ENCODE data around the gene NUP98.

Gene NUP98

DNA sequence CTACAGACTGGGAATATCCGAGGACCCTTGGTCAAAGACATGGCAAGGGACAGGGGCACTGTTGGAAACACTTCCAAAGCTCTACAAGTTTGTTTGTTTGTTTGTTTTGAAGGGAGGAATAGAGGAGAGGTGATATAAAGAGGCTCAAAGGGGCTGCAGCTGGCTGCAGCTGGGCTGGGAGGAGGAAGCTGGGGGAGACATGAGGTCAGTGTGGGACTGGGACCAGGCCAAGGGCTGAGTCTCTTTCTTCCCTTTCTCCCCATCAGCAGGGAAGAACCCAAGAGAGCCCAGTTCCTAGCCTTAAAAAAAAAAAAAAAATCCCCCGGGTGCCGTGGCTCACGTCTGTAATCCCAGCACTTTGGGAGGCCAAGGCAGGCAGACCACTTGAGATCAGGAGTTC lies 38.4 kb upstream of the NUP98 start:
- H3K9me3 Mint-ChIP-seq = no peaks in the 10 kb centered on the region
- peaks cover 35% of the 10 kb centered on the region for H3K4me1 Mint-ChIP-seq
- TF ChIP-seq, protein P1, sequence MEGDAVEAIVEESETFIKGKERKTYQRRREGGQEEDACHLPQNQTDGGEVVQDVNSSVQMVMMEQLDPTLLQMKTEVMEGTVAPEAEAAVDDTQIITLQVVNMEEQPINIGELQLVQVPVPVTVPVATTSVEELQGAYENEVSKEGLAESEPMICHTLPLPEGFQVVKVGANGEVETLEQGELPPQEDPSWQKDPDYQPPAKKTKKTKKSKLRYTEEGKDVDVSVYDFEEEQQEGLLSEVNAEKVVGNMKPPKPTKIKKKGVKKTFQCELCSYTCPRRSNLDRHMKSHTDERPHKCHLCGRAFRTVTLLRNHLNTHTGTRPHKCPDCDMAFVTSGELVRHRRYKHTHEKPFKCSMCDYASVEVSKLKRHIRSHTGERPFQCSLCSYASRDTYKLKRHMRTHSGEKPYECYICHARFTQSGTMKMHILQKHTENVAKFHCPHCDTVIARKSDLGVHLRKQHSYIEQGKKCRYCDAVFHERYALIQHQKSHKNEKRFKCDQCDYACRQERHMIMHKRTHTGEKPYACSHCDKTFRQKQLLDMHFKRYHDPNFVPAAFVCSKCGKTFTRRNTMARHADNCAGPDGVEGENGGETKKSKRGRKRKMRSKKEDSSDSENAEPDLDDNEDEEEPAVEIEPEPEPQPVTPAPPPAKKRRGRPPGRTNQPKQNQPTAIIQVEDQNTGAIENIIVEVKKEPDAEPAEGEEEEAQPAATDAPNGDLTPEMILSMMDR (IDR thresholded peaks at IDR 0.05; ENCODE audit: unreplicated experiment in 3 of 3) = no peak
- no peaks in the 10 kb centered on the region for H3K27me3 Mint-ChIP-seq (ENCODE audit: low read depth)
- H3K27ac Mint-ChIP-seq = no peak overlapping the region
- H3K4me3 Mint-ChIP-seq = peak overlapping the region in 1 of 3 experiments; percentile 1
- H3K36me3 Mint-ChIP-seq (ENCODE audit: low read depth) = peaks cover 12% of the 10 kb centered on the region

DNA sequence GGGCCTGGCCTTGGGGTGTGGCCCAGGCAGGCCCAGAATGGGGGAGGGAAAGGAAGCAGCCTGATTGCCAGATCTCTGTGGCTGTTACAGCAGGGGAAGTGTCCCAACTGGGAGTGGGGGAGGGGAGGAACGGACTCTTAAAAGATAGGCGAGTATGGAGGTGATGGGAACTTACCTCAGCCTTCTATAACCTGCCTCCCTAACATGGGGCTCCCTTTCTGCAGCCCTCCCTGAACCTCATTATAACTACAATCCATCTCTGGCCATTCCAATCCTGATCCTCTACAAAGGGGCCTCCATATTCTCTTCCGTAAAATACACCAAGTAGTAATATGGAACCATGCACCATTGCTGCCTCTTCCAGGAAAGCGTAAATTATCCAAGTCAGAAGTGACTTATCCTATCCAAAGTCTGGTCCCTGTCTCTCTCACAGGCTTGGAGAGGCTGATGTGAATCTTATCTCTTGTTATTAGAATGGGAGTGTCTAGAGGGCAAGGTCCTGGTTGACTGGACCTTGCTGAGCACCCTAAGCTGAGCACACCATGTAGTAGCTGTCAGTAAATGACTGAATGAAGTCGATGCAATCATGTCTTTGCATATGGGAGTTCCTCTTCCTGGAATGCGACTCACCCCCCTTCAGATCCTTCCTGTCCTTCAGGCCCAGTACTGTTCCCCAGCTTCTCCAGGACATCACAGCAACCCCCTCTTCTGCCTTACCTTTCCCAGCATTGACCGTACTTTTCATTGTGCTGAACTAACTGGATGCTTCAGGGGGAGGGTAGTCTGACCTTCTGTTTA lies 37.5 kb upstream of the NUP98 start:
- H3K4me1 Mint-ChIP-seq = peaks cover 32% of the 10 kb centered on the region
- no peak overlapping the region for H3K4me3 Mint-ChIP-seq
- H3K9me3 Mint-ChIP-seq = no peaks in the 10 kb centered on the region
- no peaks in the 10 kb centered on the region for H3K27me3 Mint-ChIP-seq (ENCODE audit: low read depth)
- TF ChIP-seq, protein P1 (IDR thresholded peaks at IDR 0.05; ENCODE audit: unreplicated experiment in 3 of 3) = no peak
- no peak overlapping the region for H3K27ac Mint-ChIP-seq
- H3K36me3 Mint-ChIP-seq (ENCODE audit: low read depth) = peaks cover 18% of the 10 kb centered on the region

DNA sequence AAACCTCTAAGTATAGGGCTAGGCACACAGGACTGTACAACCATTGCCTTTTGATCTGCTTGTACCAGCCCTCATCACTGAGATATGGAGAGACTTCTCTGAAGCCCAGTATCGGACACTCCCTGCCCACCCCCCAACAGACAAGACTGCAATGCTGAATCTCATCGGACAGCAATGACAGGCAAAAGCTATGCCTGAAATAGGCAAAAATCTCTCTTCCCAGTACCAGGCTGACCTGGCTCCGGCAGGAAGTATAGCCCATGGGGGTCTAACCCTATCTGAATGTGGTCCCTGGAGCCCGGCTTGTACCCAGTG lies 37.0 kb upstream of the NUP98 start:
- Mint-ChIP-seq H3K36me3 (ENCODE audit: low read depth) (peaks cover 22% of the 10 kb centered on the region), H3K27me3 (ENCODE audit: low read depth) (no peaks in the 10 kb centered on the region), H3K4me3 (no peak overlapping the region), H3K27ac (no peak overlapping the region), H3K4me1 (peaks cover 27% of the 10 kb centered on the region), H3K9me3 (no peaks in the 10 kb centered on the region)
- TF ChIP-seq, protein P1 (IDR thresholded peaks at IDR 0.05; ENCODE audit: unreplicated experiment in 3 of 3) = no peak

DNA sequence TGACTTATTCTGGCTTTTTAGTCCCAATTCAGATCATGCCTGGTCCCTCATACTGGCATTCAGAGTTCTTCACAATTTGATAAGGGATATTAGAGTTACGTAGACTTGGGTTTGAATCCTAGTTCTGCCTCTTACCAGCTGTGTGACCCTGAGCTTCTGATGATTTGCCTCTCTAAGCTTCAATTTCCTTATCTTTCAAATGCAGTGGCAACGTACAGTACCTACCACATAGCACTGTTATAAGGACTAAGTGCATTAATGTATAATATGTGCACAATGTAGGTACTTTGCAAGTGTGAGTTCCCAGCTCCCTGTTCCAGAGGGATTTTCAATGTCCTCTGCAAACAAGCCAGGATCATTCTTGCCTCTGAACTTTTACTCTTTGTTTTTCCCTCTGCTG lies 36.1 kb upstream of the NUP98 start:
- Mint-ChIP-seq H3K4me1 (peaks cover 21% of the 10 kb centered on the region), H3K27ac (no peak overlapping the region), H3K4me3 (no peak overlapping the region), H3K27me3 (ENCODE audit: low read depth) (no peaks in the 10 kb centered on the region), H3K36me3 (ENCODE audit: low read depth) (peaks cover 22% of the 10 kb centered on the region), H3K9me3 (no peaks in the 10 kb centered on the region)
- TF ChIP-seq, protein P1 (IDR thresholded peaks at IDR 0.05; ENCODE audit: unreplicated experiment in 3 of 3) = no peak

DNA sequence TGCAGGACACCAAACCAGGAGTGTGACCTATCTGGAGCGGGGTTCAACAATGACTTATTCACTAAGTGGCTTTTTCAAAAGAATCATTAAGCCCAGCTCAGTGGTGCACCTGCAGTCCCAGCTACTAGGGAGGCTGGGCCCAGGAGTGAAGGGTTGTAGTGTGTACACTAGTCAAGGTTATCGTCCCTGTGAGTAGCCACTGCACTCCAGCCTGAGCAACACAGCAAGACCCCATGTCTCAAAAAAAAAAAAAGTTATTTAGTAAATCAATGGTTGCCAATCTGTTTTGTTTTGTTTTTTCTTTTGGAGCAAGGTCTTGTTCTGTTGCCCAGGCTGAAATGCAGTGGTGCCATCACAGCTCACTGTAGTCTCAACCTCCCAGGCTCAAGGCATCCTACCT lies 35.5 kb upstream of the NUP98 start:
- Mint-ChIP-seq H3K27me3 (ENCODE audit: low read depth) (no peaks in the 10 kb centered on the region), H3K4me1 (peaks cover 16% of the 10 kb centered on the region), H3K4me3 (no peak overlapping the region), H3K27ac (no peak overlapping the region), H3K9me3 (no peaks in the 10 kb centered on the region), H3K36me3 (ENCODE audit: low read depth) (peaks cover 27% of the 10 kb centered on the region)
- TF ChIP-seq, protein P1 (IDR thresholded peaks at IDR 0.05; ENCODE audit: unreplicated experiment in 3 of 3) = no peak

Measured in nephron (organoid).